Middle frontal gyrus (tissue), 1 donor: ENCODE results near the gene CNOT9.

Experiments
- DNase-seq: peaks from one replicate; pipeline ENCODE4 v3.0.0-alpha.2; 2015; ENCODE audit warnings: low spot score; ENCODE audit errors: extremely low spot score

The CNOT9 gene

DNA sequence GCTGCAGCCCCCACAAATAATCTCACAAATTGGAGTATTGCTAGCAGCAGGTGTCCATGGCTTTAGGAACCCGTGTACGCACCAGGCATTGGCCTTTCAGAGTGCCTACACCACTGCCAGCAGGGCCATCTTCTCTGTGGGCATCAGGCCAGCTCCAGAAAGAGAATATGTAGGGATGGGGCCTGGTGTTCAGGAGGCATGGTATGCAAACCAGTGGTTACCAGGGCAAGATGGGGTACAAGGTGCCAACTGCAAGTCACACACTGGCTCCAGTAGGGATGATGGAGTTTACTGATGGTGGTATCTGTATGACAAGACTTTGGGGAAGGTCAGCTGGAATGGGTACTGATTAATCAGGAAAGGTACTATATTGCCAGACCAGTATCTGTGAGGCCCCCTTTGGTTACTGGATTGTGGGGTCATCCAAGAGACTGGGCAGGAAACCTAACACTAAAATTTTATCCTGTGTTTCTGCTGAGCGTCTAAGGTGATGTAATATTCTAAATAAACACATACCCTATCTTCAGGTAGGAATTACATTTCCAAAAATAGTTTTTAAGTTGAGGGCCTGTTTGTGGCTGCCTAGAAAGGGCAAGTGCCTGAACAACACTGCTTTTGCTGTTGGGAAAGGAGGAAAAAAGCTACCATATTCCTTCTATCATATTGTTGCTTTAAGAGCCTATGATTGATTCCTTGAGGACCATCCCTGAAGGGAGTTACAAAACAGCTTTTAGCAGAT lies 9.0 kb downstream of the CNOT9 start:
- no peak for DNase-seq

GRCh38 chr2:218578272-218578877 lies 9.7 kb downstream of the CNOT9 start:
- no peak for DNase-seq

GRCh38 chr2:218582076-218582475 lies 13.4 kb downstream of the CNOT9 start:
- no peak for DNase-seq

- no peak for DNase-seq
These were observed 15.6 kb downstream of the CNOT9 start for GRCh38 chr2:218583983-218584850.

GRCh38 chr2:218585541-218585940 lies 16.9 kb downstream of the CNOT9 start:
- no peak for DNase-seq

DNA sequence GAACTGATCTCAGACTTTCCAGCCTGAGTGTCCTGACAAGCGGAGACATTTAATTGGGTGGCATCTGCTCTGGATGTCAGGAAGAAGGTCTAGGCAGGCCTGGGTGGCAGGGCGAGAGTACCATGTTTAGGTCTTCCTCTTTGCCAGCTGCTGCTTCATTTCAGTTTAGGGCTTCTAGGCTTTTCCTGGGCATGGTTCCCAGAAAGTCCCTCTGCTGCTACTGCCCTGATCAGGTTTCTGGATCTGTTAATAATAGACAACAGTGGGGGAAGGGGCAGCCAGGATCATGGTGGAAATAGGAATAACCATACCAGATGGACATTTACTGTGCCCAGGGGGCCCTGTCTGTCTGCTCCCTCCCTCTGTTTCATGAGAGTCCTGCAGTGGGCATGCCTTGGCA lies 36.8 kb downstream of the CNOT9 start:
- DNase-seq: no peak

- DNase-seq: no peak
These were observed 38.9 kb downstream of the CNOT9 start, which contains the start of gene PLCD4 for GRCh38 chr2:218607436-218608115. Gene PLCD4 (plus strand): TSS chr2:218607899. CDS start chr2:218615740, 7,841 bp downstream.

- DNase-seq: no peak
These were observed 47.3 kb downstream of the CNOT9 start for GRCh38 chr2:218615868-218616315.

- no peak for DNase-seq
These were observed 49.6 kb downstream of the CNOT9 start for GRCh38 chr2:218618102-218618860.

DNA sequence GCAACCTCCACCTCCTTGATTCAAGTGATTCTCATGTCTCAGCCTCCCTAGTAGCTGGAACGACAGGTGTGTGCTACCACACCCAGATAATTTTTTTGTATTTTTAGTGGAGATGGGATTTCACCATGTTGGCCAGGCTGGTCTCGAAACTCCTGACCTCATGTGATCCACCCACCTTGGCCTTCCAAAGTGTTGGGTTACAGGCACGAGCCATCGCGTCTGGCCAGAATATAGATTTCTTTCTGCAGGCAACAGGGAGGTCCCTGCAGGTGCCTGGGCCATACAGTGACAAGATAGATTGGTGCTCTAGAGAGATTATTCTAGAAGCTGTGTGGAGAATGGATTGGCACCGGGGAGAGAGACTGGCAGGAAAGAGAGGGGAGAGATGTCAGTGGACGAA lies 52.4 kb downstream of the CNOT9 start:
- DNase-seq: no peak

GRCh38 chr2:218622606-218623365 lies 54.1 kb downstream of the CNOT9 start:
- no peak for DNase-seq

DNA sequence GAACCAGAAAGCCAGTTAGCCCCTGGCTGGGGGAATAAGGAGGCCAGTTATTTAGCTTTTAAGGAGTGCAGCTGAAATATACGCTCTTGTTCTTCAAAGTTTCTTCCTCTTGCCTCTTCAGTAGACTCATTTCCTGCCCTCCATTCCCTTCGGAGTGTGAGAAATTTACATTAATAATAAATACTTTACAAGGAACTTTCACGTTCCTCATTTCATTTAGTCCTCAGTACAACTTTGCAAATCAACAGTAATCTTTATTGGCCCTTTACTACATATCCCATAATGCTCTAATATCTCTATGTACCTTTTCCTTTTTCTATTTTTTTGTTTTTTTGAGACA lies 54.7 kb downstream of the CNOT9 start:
- DNase-seq: no peak

- no peak for DNase-seq
These were observed 57.7 kb downstream of the CNOT9 start for GRCh38 chr2:218626369-218626768.

DNA sequence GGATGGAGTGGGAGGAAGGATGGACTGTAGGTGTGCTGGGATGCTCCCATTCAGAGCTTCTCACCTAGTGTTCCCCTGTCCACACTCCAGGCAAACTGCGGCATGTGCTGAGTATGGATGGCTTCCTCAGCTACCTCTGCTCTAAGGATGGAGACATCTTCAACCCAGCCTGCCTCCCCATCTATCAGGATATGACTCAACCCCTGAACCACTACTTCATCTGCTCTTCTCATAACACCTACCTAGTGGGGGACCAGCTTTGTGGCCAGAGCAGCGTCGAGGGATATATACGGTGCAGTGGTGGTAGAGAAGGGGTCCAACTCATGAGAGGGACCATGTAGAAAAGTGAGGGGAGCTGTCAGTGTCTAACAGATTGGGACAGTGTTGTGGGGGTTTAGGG lies 59.3 kb downstream of the CNOT9 start:
- DNase-seq: no peak

DNA sequence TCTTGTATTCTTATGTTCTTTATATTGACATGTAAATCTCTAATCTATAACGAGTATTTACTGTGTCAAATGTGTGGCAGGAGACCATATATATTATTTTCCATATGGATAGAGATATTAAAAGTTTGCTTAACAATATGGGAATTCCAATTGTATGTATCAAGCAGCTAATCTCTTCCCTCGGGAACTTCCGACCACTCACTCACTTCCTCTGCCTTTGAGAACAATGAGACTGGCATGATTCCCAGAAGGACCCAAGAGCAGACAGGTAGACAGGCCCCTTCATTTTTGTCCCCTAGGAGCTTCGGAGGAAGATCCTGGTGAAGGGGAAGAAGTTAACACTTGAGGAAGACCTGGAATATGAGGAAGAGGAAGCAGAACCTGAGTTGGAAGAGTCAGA lies 63.2 kb downstream of the CNOT9 start:
- DNase-seq: no peak

- DNase-seq: no peak
These were observed 67.1 kb downstream of the CNOT9 start for GRCh38 chr2:218635719-218636118.

- DNase-seq: no peak
These were observed 69.7 kb downstream of the CNOT9 start for GRCh38 chr2:218638372-218638771.

GRCh38 chr2:218642121-218642656 lies 73.5 kb downstream of the CNOT9 start:
- DNase-seq: no peak

- no peak for DNase-seq
These were observed 74.1 kb downstream of the CNOT9 start for GRCh38 chr2:218642786-218643185.
